ENCODE results near the gene MYPN.
"Not testable (repeated sequence)": the region's sequence is repeated elsewhere in the genome, so short reads cannot be mapped to it uniquely, and the experiment has no call there.

MYPN gene, protein sequence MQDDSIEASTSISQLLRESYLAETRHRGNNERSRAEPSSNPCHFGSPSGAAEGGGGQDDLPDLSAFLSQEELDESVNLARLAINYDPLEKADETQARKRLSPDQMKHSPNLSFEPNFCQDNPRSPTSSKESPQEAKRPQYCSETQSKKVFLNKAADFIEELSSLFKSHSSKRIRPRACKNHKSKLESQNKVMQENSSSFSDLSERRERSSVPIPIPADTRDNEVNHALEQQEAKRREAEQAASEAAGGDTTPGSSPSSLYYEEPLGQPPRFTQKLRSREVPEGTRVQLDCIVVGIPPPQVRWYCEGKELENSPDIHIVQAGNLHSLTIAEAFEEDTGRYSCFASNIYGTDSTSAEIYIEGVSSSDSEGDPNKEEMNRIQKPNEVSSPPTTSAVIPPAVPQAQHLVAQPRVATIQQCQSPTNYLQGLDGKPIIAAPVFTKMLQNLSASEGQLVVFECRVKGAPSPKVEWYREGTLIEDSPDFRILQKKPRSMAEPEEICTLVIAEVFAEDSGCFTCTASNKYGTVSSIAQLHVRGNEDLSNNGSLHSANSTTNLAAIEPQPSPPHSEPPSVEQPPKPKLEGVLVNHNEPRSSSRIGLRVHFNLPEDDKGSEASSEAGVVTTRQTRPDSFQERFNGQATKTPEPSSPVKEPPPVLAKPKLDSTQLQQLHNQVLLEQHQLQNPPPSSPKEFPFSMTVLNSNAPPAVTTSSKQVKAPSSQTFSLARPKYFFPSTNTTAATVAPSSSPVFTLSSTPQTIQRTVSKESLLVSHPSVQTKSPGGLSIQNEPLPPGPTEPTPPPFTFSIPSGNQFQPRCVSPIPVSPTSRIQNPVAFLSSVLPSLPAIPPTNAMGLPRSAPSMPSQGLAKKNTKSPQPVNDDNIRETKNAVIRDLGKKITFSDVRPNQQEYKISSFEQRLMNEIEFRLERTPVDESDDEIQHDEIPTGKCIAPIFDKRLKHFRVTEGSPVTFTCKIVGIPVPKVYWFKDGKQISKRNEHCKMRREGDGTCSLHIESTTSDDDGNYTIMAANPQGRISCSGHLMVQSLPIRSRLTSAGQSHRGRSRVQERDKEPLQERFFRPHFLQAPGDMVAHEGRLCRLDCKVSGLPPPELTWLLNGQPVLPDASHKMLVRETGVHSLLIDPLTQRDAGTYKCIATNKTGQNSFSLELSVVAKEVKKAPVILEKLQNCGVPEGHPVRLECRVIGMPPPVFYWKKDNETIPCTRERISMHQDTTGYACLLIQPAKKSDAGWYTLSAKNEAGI (N-terminal part only)

DNA sequence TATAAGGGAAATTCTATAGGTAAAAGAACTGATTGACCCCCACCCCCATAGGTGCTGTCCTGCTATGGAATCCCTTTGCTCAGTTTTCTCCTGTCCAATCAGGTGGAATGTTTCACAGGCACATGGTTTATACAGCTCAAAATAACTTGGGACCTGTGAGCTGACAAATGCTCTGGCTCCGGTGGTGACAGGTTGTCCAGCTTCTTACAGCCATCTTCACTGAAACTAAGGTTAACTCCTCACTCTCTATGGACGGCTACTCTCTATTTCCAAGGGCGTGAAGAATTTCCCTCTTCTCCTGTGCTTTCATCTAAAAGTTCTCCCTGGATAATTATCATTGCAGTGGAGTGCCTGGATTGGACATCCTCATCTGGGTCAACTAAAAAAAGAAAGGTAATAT lies at the start of gene MYPN:
TSS of gene MYPN (plus strand) at position 158 of the 400 bp plus-strand sequence. CDS start 11,951 bp downstream, outside the sequence.
- DNase-seq (ENCODE audit: low spot score), result no peak

DNA sequence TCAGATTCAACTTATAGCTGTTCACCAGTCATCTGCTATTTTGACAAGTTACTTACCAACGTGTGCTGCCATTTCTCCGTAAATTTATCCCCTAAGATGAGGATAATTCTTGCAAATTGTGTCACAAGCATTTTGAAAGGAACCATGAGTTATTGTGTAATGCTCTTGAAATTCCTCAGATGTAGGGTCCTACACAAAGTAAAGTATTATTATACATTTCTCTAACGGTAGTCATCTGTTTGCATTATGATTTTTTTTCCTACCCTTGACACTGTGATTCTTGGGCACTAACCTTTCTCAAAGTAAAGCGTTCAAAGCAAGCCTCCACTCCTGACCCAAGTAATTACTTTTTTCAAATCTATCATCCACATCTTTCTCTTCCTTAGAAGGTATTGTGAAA lies 42.3 kb upstream of the MYPN start:
- DNase-seq (ENCODE audit: low spot score), result no peak

DNA sequence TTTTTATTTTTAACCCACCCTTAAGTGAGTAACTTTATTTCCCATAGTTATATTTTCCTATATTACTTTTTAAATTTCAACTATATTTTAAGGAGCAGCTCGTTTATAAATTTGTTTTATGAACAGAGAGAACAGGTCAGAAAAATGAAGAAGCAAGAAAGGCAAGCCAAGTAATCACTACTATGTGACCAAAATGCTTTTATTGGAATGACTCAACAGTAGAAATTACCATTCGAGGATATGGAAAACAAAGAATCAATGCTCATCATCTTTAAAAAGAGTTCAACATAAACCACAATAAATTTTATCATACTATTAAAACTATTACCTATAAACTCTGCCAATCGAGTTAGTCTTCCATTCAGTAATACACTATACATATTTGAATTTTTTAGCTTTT lies 41.8 kb upstream of the MYPN start:
- DNase-seq (ENCODE audit: low spot score), result no peak

DNA sequence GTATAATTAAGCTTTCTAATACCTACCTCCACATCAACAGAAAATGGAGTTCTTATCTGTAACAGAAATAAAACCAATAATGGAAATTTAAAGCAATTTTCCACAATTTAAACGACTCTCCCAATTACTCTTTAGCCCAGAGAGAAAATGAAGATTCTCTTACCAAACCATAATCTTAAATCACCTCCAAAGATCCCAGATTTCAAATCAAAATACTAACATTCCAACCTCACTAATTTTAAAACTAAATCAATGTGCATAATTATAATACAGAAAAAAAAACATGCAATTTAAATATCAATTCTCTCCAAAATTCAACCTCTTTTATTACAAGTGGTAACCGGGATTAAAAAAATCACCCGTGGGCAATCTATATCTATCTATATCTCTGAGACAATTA lies 35.7 kb upstream of the MYPN start:
- DNase-seq (ENCODE audit: low spot score), result no peak

DNA sequence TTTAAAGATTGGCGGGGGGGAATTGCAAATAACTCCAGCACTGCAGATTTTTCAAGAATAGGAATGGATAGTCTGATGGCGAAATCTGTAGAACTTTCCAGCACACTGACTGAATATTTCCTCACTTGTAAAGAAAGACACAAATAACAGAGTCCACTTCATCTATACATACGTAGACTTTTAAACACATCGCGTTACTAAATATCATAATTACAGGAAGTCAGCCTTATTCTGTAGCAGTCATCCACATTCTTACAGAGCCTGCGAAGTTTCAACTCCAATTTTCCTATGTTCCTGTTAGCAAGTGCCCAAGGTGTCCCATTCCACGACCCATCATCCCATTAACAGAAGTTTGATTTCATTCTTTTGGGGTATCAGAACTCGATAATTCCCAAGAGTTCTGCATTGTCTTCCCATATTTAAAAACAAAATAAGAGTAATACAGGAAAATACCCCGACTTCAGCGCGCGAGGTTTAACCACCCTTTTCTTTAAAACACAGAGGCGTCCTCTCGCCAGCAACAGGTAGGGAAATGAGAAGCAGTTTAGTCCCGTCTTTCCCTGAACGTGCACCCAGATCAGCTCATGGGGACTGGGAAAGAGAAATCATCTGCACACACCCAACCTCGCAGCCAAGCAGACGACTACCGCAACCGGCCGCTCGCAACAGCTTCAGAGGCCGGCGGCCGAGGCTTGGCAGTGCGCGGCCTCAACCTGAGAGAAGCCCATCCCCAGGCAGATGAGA lies 35.1 kb upstream of the MYPN start:
- DNase-seq (ENCODE audit: low spot score), result no peak

DNA sequence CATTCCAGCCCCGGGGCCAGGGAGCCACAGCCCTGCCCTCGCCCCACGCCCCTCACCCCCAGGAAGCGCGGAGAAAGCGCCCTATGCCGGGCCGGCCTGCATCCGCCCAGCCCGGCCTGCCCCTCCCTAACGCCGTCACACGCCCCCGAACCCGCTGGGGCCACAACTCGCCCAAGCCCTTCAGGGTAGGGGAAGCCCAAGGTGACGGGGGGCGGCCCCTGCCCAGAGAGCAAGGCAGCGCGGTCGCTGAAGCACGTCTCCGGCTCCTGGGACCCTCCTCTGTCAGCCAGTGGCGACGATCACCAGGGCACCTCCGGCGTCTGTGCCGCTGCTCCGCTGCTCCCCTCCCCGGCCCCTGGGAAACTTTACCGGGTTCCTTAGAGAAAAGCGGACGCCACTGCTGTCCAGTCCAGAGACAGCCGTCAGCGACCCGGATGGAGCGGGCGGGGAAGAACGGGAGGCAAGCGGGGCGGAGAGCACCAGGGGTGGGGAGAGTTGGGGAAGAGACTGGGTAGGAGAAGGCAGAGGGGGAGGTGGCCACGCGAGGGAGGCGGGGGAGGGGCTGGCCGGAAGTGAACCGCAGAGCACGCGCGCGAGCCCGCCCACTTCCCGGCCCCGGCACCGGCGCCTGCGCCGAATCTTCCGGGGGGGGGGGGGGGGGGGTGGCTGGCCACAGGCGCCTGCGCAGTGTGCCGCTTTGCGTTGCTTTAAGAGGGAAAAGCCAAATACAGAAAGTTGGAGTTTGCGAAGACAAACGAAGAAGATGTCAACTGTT lies 34.3 kb upstream of the MYPN start, which contains the start of gene HERC4:
TSS of gene HERC4 (minus strand) at position 509 of the 775 bp plus-strand sequence. CDS start 2,175 bp downstream, outside the sequence.
- peak; percentile 88 for DNase-seq (ENCODE audit: low spot score)

DNA sequence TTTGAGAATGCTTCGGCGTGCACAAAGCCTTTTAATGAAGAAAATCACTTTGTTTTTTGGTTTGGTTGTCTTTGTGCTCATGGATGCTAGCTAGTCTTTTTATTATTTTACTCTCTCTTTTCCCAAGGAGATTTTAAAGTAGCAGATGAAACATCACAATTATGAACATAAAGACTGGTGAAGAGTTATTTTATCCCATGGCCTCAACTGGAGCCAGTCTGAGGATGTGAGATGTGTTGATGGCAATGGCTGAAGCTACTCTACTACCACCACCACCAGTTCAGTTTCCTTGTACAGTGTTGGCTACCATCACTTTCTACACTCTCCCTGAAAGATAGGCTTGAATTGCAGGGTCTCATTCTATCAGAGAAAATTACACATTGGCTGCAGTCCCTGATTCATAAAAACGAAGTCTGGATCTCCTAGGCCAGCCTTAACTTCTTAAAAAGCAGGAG lies 33.7 kb upstream of the MYPN start:
- no peak for DNase-seq (ENCODE audit: low spot score)

DNA sequence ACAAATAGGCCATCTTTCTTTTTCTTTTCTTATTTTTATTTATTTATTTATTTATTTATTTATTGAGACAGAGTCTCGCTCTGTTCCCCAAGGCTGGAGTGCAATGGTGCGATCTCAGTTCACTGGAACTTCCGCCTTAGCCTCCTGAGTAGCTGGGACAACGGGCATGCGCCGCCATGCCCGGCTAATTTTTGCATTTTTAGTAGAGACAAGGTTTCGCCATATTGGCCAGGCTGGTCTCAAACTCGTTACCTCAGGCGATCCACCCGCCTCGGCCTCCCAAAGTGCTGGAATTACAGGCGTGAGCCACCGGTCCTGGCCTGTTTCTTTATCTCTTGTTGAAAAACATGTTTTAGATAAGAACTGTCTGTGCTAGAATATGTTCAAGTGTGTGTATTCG lies 33.2 kb upstream of the MYPN start:
- not testable (repeated sequence) for DNase-seq (ENCODE audit: low spot score)

DNA sequence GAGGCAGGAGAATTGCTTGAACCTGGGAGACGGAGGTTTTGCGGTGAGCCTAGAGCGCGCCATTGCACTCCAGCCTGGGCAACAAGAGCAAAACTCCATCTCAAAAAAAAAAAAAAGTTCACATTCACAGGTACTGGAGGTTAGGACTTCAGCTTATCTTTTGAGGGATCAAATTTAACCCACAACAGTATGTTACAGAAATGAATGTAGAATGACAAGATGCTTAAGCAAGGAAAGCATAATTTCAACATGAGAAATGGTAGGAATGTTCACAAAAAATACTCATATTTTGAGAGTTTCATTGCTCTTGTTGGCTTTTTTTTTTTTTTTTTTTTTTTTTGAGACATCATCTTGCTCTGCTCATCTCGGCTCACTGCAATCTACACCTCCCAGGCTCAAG lies 32.3 kb upstream of the MYPN start:
- DNase-seq (ENCODE audit: low spot score), result no peak

DNA sequence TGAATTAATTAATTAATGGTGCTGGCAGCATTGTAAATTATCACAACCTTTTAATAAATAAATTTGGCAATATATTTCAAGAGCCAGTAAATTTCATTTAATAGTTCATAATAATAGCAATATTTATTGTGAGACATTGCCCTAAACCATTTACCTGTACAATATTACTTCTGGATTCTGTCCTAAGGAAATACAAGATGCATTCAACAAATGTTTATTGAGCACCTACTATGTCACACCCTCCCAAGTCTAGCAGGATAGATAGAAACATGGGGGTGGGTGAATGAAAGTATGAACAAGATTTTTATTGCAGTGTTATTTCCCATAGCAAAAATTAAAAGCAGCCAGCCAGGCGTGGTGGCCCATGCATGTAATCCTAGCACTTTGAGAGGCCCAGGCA lies 29.9 kb upstream of the MYPN start:
- no peak for DNase-seq (ENCODE audit: low spot score)

DNA sequence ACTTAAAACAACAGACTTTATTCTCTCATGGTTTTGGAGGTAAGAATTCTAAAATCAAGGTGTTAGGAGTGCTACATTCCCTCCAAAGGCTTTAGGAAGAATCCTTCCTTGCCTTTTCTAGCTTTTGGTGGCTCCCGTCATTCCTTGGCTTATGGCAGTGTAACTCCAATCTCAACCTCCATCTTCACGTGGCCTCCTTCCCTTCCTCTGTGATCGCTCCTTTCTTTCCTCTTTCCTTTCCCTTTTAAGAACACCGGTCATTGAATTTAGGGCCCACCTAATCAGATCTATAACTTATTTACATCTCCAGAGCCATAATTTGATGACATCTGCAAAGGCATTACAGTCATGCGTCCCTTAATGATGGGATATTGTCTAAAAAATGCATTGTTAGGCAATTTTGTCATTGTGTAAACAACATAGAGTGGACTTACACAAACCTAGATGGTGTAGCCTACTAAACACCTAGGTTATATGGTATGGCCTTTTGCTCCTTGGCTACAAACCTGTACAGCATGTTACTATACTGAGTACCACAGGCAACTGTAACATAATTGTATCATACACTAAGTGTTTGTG lies 28.3 kb upstream of the MYPN start:
- no peak for DNase-seq (ENCODE audit: low spot score)

DNA sequence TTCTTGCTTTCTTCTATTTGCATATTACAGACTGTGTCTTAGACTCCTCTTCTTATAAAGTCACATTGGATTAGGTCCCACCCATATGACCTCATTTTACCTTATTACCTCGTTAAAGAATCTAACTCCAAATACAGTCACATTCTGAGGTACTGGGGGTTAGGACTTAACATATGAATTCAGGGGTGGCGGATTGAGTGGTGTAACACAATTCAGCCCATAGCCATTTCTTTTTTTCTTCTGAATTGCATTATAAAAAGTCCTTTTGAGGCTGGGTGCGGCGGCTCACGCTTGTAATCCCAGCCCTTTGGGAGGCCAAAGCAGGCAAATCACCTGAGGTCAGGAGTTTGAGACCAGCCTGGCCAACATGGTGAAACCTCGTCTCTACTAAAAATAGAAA lies 27.4 kb upstream of the MYPN start:
- DNase-seq (ENCODE audit: low spot score), result no peak

DNA sequence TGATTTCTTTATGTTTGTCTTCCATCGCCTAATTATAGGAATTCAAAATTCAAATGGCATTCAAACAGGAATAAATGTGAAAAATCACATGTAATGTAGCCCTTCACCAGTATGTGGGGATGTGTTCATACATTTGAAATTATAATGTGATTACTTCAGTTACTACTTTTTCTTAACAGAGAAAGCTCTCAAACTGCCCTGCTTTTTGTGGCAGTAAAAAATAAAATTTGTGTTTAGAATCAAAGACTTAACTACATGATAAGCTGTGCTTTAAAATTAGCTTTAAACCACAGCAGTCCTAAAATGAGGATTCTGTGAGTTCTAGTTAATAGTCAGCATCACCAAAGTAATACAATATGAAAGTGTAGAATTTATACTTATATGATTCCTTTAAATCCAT lies 26.4 kb upstream of the MYPN start:
- no peak for DNase-seq (ENCODE audit: low spot score)

DNA sequence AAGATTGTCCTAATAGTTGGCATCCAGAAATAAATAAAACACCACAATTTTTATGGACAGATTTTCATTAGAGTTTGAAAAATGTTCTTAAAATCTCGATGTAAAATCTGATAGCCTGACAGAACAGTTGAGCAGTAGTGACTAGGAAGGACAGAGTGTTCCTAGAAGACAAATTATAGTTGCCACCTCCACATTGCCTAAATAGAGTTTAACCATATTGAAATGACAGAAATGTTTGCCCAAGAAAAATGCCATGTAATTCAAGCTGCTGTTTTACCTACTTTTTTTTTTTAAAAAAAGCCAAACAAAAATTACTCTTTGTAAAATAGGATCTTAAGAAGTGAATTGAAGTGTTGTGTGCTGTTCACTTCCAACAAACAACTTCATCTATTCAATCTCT lies 25.3 kb upstream of the MYPN start:
- DNase-seq (ENCODE audit: low spot score), result no peak

DNA sequence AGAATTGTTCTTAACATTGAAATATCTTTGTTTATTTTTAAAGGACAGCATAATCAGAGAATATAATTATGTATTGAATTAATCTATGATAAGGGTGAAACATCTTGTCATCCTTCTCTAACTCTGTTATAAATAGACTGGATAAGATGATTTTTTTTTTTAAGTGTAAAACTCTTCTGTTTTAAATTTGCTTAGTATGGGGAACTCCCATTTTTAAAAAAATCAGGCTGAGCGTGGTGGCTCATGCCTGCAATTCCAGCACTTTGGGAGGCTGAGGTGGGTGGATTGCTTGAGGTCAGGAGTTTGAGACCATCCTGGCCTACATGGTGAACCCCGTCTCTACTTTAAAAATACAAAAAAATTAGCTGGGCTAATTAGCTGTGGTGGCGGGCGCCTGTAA lies 24.8 kb upstream of the MYPN start:
- no peak for DNase-seq (ENCODE audit: low spot score)

DNA sequence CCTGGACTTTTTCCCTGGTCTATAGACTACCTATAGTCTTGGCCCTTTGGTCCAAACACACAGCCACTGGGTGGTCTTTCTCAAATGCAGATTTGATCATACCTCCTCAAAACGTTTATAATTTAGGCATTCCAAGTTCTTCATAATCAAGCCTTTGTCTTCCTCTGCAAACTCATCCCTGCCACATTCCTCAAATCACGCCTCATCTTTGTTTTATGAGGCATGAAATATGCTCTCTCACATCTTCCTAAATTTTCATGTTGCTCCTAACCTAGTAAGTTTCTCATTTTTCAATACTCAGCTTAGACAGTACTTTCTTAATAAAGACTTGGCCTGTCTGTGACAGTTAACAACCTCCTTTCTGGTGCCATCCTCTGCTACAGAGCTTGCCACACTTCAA lies 23.3 kb upstream of the MYPN start:
- DNase-seq (ENCODE audit: low spot score), result no peak

DNA sequence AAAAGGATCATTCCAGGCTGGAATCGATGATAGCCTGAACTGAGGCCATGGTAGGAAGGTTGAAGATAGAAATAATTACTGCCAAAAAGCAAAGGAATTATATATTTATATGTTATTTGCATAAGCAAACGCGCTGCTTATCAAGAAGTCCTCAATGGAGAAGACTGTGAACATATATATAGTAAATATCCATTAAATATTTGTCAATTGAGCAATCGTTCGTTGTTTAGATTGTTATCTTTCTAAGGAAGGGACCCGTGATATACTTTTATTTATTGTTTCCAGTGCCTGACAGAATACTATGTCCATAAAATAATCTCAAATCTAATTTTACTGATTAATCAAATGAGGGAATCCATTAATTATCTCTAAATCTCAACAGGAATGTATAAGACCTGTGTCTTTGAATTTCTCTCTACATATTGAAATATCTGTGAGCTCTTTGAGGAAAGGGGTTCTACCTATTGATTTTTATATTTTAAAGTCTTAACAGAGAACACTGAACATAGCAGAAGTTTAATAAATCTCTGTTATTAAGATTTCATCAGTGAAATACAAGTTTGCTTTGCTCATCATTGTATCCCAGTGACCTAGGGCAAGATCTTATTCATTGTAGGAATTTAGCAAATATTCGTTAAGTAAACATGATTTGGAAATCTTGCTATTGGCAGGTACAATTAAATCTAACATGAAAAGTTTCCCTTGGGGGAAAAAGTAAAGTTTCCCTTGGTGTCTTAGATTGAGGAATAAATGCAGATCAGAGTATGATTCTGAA lies 22.2 kb upstream of the MYPN start:
- DNase-seq (ENCODE audit: low spot score), result no peak

DNA sequence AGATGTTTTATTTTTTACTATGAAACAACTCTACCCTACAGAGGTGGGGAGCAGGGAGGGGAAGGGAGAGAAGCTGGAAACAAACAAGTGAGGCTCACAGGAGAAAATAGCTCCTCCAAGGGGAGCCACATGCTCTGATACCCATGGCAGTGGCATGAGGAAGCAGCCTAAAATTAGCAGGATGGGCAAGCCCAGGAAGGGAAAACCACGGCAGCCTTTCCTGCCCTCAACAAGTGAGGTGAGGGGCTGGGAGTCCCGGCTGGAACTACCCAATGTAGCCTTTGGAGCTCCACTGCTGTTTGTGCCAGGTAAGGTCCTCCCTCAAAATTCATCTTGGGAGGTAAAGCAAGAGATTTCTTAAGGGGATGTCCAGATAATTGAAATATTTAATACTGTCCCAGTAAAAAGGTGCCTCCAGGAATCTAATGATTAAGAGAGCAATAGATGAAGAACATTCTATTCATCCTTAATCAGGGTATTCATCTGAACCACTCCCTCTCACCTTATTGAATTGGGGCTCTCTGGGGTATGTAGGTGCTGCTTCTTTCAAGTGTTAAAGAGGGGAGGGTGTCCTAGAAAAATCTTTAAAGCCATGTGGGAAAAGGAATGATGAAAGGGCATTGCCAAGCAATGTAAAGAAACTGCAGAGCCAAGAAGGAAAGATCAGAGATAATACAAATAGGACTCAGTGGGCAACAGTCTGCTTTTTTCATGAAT lies 21.4 kb upstream of the MYPN start:
- no peak for DNase-seq (ENCODE audit: low spot score)

DNA sequence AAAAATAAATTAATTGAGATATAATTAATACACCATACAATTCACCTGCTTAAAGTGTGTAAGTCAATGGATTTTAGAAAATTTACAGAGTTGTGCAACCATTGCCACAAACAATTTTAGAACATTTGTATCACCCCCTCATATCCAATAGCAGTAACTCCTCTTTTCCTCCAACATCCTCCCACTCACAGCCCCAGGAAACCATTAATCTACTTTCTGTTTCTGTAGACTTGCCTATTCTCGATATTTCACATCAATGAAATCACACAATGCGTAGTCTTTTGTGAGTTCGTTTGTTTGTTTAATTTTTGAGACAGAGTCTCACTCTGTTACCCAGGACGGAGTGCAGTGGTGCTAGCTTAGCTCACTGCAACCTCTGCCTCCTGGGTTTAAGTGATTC lies 20.5 kb upstream of the MYPN start:
- DNase-seq (ENCODE audit: low spot score), result no peak
